Aortic smooth muscle cell (primary cell): ENCODE data around the gene CRYGN. TPM values are rescaled to one million over a fixed set of nuclear protein-coding genes. Genes with fewer than 3 reads are reported as not detected.

Experiments used
- total RNA-seq: library from RNA; depleted of rRNA; stranded (reverse); fragments of >200 nt; gene quantifications from 2 replicates; pipeline ENCODE4 v1.2.3, GENCODE V29; 2014

Gene CRYGN, protein sequence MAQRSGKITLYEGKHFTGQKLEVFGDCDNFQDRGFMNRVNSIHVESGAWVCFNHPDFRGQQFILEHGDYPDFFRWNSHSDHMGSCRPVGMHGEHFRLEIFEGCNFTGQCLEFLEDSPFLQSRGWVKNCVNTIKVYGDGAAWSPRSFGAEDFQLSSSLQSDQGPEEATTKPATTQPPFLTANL
- 0.12 and 0.13 TPM in 2 replicates for total RNA-seq

DNA sequence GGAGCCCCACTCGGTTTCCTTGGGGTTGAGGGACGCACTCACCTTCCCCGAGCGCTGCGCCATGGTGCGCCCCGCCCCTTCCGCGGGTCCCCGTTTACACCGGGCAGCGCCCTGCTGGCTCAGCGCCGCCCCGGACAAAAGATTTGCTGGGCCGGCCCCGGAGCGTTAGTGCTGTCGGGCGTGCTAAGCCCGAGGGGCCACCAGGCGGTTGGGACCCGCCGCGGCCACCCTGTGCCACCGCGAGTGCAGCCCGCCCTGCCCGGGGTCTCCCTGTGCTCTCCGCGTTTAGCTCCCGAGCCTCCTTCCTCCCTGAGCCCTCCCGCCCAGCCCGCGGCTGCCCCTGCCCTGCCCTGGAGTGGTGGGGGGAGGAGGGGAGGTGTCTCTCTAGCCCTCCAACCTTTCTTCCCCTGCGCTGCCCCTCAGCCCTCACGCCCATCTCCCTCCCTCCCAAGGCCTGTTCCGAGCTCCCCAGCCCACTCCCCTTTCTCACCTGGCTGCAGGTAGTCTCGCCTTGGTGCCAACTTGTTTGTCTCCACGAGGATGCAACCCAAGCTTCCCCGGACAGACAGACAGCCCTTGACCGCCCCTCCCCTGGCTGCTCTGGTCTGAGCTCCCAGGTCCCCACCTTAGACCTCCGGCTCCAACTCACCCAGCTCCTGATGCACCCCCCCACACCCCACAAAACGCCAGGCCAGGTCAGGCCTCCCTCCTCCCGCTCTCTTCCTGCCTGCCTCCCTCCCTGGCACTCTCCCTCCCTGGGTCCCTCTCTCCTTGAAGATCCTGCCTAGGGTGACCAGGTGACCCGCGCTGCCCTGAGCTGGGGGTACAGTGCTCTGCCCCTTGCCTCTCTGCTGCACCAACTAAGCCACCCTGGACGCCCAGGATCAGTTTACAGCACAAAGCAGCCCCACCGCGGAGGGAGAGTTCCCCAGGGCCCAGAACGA is at the start of gene CRYGN:
TSS of gene CRYGN (minus strand) at position 287 of the 944 bp plus-strand sequence. CDS start at position 63, 224 bp downstream.

DNA sequence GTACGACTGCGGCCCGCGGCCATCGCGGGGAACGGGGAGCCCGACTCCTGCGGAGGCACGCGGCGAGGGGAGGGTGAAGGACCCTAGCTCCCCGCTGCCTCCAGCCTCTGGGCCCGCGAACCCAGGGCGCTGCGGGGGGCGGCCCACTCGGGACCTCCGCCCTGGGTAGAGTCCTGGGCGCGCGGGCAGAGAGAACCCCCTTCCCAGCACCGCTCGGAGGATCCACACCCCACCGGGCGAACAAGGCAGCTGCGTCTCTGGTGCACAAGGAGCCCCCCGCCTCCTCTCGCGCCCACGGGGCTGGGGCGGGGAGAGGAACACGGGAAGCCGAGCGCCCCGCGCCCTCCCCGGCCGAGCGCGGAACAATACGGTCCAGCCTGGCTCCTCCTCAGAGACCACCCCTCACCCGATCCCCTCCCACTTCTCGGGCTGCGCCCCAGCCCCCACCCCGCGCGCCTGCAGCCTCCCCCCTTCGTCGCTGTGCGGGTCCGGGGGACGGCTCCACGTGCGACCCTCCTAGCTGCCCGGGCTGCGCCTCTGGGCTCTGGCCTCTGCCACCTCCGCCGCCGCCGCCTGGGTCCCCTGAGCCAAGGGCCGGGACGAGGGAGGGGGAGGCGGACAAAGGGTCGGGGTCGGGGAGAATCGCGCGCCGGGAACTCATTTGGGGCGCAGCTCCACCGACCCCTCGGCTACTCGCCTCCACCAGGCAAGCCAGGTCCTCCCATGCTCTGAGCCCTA is 30.1 kb downstream of the CRYGN start, which contains the start of gene WDR86:
TSS of gene WDR86 (minus strand) at position 372 of the 738 bp plus-strand sequence. CDS start 449 bp downstream, outside the sequence.

Other genes starting within 250 kb of the CRYGN start
- gene H2BK1, start 229.7 kb downstream of the CRYGN start, total RNA-seq = not detected in 2 replicates
- gene ABCF2, start 212.9 kb downstream of the CRYGN start, total RNA-seq = 41.2 and 62.4 TPM in 2 replicates
- 73.6 and 82.2 TPM in 2 replicates for gene CHPF2, start 207.7 kb downstream of the CRYGN start, total RNA-seq
- gene SMARCD3, start 191.4 kb downstream of the CRYGN start, total RNA-seq = 40.7 and 41.8 TPM in 2 replicates
- 52.6 and 54.7 TPM in 2 replicates for gene NUB1, start 98.3 kb downstream of the CRYGN start, total RNA-seq
- gene WDR86, start 30.1 kb downstream of the CRYGN start, total RNA-seq = 0.06 and 0.26 TPM in 2 replicates
- gene RHEB, start 79.8 kb upstream of the CRYGN start, total RNA-seq = 62.0 and 77.6 TPM in 2 replicates